Neuronal stem cell (in vitro differentiated cells): ENCODE measurements around the gene CCDC85C.

Experiments used
- DNase-seq: peaks from one replicate; pipeline ENCODE4 v3.0.0-alpha.2; 2013; ENCODE audit warnings: low spot score
- H2AFZ ChIP-seq: one replicate; pipeline ENCODE4 v1.6.1; 2013; ENCODE audit warnings: mild to moderate bottlenecking, low read length, inconsistent platforms
- H2AK5ac ChIP-seq: 2 replicates; pipeline ENCODE4 v1.6.1; 2013; ENCODE audit warnings: low read depth, mild to moderate bottlenecking, inconsistent platforms, low read length, moderate library complexity, mixed read lengths
- H2BK120ac ChIP-seq: 2 replicates; pipeline ENCODE4 v1.6.1; 2013; ENCODE audit warnings: low read depth, mild to moderate bottlenecking, inconsistent platforms, low read length, moderate library complexity, mixed read lengths
- H2BK12ac ChIP-seq: one replicate; pipeline ENCODE4 v1.6.1; 2013; ENCODE audit warnings: low read length, inconsistent platforms
- H2BK15ac ChIP-seq: 2 replicates; pipeline ENCODE4 v1.6.1; 2013; ENCODE audit warnings: mild to moderate bottlenecking, low read length, inconsistent platforms, mixed read lengths
- H2BK5ac ChIP-seq: one replicate; pipeline ENCODE4 v1.6.1; 2013; ENCODE audit warnings: inconsistent platforms, mild to moderate bottlenecking, low read length, moderate library complexity
- H3K14ac ChIP-seq: one replicate; pipeline ENCODE4 v1.6.1; 2013; ENCODE audit warnings: low read length, inconsistent platforms
- H3K18ac ChIP-seq: 2 replicates; pipeline ENCODE4 v1.6.1; 2013; ENCODE audit warnings: low read length, inconsistent platforms
- H3K23ac ChIP-seq: 2 replicates; pipeline ENCODE4 v1.6.1; 2013; ENCODE audit warnings: low read depth, mild to moderate bottlenecking, mixed read lengths, low read length, inconsistent platforms; ENCODE audit not compliant: poor library complexity
- H3K27ac ChIP-seq: replicated peaks from 3 replicates; pipeline ENCODE4 v1.5.1; 2013; ENCODE audit warnings: low read length, inconsistent platforms
- H3K27me3 ChIP-seq, 3 experiments: 2 replicates each; pipeline ENCODE4 v1.6.1; 2013; ENCODE audit warnings: low read length in 3 of 3, mild to moderate bottlenecking in 2 of 3, inconsistent platforms in 1 of 3, low read depth in 1 of 3, mixed read lengths in 1 of 3, moderate library complexity in 1 of 3; ENCODE audit not compliant: control insufficient read depth in 3 of 3, insufficient read depth in 3 of 3
- H3K36me3 ChIP-seq, 2 donors: replicated peaks in 1 of 2; 2 replicates each; pipeline ENCODE4 v1.6.1; 2013; ENCODE audit warnings: low read length in 2 of 2; ENCODE audit not compliant: control insufficient read depth in 2 of 2, insufficient read depth in 2 of 2
- H3K4ac ChIP-seq: 2 replicates; pipeline ENCODE4 v1.6.1; 2013; ENCODE audit warnings: inconsistent platforms, mild to moderate bottlenecking, low read length, moderate library complexity
- H3K4me1 ChIP-seq, 2 donors: 1 replicate in 1 of 2; 2 replicates in 1 of 2; pipeline ENCODE4 v1.6.1; 2013; ENCODE audit warnings: low read length in 2 of 2, low read depth in 1 of 2; ENCODE audit not compliant: control insufficient read depth in 2 of 2, insufficient read depth in 1 of 2
- H3K4me2 ChIP-seq: one replicate; pipeline ENCODE4 v1.6.1; 2013; ENCODE audit warnings: mild to moderate bottlenecking, low read length, inconsistent platforms; ENCODE audit not compliant: insufficient read depth, poor library complexity, severe bottlenecking
- H3K4me3 ChIP-seq, 2 donors: 2 replicates each; pipeline ENCODE4 v1.5.1; 2013; ENCODE audit warnings: low read length in 2 of 2, mild to moderate bottlenecking in 2 of 2, inconsistent platforms in 1 of 2, moderate library complexity in 1 of 2
- H3K79me1 ChIP-seq: one replicate; pipeline ENCODE4 v1.6.1; 2013; ENCODE audit warnings: low read depth, mild to moderate bottlenecking, inconsistent platforms, low read length, moderate library complexity
- H3K9ac ChIP-seq: one replicate; pipeline ENCODE4 v1.6.1; 2013; ENCODE audit warnings: mild to moderate bottlenecking, low read depth, low read length, inconsistent platforms; ENCODE audit not compliant: poor library complexity
- H3K9me3 ChIP-seq, 2 donors: replicated peaks in 1 of 2; 2 replicates each; pipeline versions ENCODE3 to v1.6.1; 2013; ENCODE audit warnings: low read length in 2 of 2, mild to moderate bottlenecking in 2 of 2, inconsistent platforms in 1 of 2, low read depth in 1 of 2, mixed read lengths in 1 of 2, moderate library complexity in 1 of 2; ENCODE audit not compliant: control insufficient read depth in 2 of 2, insufficient read depth in 1 of 2
- H4K8ac ChIP-seq: one replicate; pipeline ENCODE4 v1.6.1; 2013; ENCODE audit warnings: low read depth, mild to moderate bottlenecking, inconsistent platforms, low read length, moderate library complexity
- H4K91ac ChIP-seq: one replicate; pipeline ENCODE4 v1.6.1; 2013; ENCODE audit warnings: low read length, low read depth, mild to moderate bottlenecking, inconsistent platforms; ENCODE audit not compliant: poor library complexity
- WGBS, 2 donors: extraction: QIAGEN DNeasy Blood & Tissue Kit; methylation state at CpG; one replicate each; pipeline ENCODE4 v1.1.7; 2013; ENCODE audit warnings: missing lambda C conversion rate in 2 of 2, mixed read lengths in 1 of 2; ENCODE audit not compliant: insufficient read length in 2 of 2, insufficient replicate concordance in 1 of 2; ENCODE audit errors: extremely low coverage in 2 of 2; 5-methylcytosine and 5-hydroxymethylcytosine counted together

The CCDC85C gene

DNA sequence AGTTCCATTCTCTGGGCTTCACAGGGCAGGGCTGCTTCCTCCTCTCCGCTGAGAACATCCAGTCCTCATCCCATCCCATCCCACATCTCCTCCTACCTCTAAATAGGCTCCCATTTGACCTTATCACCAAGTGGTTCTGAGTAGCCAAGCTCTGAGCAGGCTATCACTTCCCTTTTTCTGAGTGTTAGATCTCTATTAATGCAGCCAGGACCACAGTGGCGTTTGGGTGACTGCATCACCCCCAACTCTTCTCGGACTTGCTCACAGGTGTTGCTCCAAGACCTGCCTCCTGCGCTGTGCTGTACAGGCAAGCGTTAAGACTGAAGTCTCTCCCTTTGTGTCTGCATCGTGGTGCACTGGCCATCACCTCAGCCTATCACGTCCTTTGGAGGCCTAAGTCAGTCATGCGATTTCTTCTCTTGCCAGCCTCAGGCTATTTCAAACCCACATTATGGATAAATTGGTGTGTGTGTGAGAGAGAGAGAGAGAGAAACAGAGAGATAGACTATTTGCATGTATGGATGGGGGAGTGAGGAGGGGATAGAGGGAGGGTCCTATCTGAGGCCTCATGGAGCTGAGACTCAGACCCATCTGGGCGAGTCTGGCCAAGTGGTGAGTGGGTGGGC is 28.5 kb upstream of the CCDC85C start:
- Histone ChIP-seq H2AFZ (no peak overlapping the region), H3K4me3 (no peak overlapping the region), H3K27ac (no peak overlapping the region), H3K14ac (no peak overlapping the region), H3K36me3 (no peaks in the 10 kb centered on the region), H3K27me3 (no peaks in the 10 kb centered on the region), H3K4me2 (no peak overlapping the region), H4K8ac (no peak overlapping the region), H2BK15ac (no peak overlapping the region), H3K9ac (no peak overlapping the region), H3K4me1 (peaks cover 8 to 21% of the 10 kb centered on the region in 2 donors), H2AK5ac (no peak overlapping the region), H3K4ac (no peak overlapping the region), H3K9me3 (no peaks in the 10 kb centered on the region), H3K79me1 (no peaks in the 10 kb centered on the region), H2BK12ac (no peak overlapping the region), H4K91ac (no peak overlapping the region), H2BK5ac (no peak overlapping the region), H2BK120ac (no peak overlapping the region), H3K18ac (no peak overlapping the region), H3K23ac (no peak overlapping the region)
- no CpG with 5 or more reads among the region's 9 CpGs for WGBS, 2 donors
- DNase-seq: no peak

DNA sequence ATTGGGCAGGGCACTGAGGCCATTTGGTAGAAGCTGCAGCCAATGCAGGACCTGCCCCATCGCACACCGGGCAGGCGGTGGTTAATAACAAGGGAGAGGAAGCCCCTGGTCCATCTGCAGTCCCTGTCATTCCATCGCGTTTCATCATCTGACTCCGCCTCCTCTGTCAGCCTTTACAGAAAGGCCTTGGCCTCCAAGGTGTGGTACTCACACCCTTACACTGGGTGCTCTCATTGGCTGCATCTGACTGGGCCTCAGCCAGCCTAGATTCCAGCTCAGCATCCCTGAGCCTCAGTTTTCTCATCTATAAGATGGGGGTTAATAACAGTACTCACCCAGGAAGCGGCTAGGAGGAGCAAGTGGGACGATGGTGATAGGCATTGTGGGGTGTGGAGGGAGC is 26.2 kb upstream of the CCDC85C start:
- Histone ChIP-seq H4K91ac (no peak overlapping the region), H3K4me2 (no peak overlapping the region), H3K79me1 (no peaks in the 10 kb centered on the region), H3K27ac (no peak overlapping the region), H2BK15ac (no peak overlapping the region), H2AK5ac (no peak overlapping the region), H3K36me3 (no peaks in the 10 kb centered on the region), H3K18ac (no peak overlapping the region), H2BK5ac (no peak overlapping the region), H3K23ac (no peak overlapping the region), H3K27me3 (no peaks in the 10 kb centered on the region), H4K8ac (no peak overlapping the region), H3K9me3 (no peaks in the 10 kb centered on the region), H3K9ac (no peak overlapping the region), H2BK120ac (no peak overlapping the region), H2AFZ (no peak overlapping the region), H3K4me1 (peaks cover 9 to 28% of the 10 kb centered on the region in 2 donors), H2BK12ac (no peak overlapping the region), H3K14ac (no peak overlapping the region), H3K4ac (no peak overlapping the region), H3K4me3 (no peak overlapping the region)
- no CpG with 5 or more reads among the region's 8 CpGs for WGBS, 2 donors
- DNase-seq: no peak

DNA sequence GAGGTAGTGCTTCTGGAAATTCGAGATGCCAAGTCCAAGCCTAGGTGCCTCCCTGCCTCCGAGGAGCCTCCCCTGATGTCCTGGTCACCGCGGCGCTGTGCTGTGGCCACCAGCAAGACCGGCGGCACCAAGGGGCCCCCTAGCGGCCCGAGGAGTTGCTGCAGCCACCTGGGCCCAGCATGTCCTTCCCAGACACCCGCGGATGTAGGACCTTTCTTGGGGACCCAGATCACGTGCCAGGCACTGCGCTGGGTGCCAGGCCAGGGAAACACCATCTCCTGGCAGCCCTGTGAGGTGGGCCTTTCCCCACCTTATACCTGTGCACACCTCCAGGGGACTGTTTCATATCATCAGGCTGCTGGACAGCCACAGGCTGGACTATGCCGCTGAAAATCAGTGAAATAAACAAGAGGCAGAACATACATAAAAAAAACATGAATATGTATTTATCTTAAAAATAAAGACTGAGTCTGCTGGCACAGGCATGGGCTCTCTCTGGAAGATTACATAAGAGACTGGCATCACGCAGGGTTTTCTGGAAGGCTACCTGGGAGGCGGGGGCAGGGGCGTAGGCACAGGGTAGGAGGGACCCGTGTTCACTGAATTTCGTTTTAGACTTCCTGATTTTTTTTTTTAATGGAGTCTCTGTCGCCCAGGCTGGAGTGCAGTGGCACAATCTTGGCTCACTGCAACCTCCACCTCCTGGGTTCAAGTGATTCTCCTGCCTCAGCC is 25.0 kb upstream of the CCDC85C start:
- no peak overlapping the region for H2BK5ac ChIP-seq
- H4K8ac ChIP-seq: no peak overlapping the region
- H3K4me2 ChIP-seq: no peak overlapping the region
- H2BK15ac ChIP-seq: peak overlapping the region; percentile 46
- peak overlapping the region; percentile 76 for H3K18ac ChIP-seq
- H2BK120ac ChIP-seq: no peak overlapping the region
- no peaks in the 10 kb centered on the region for H3K27me3 ChIP-seq
- H3K79me1 ChIP-seq: no peaks in the 10 kb centered on the region
- peak; percentile 63 for DNase-seq
- no peaks in the 10 kb centered on the region for H3K36me3 ChIP-seq
- H2AK5ac ChIP-seq: peak overlapping the region; percentile 48
- H3K9me3 ChIP-seq: no peaks in the 10 kb centered on the region
- peaks cover 9 to 23% of the 10 kb centered on the region in 2 donors for H3K4me1 ChIP-seq
- H2BK12ac ChIP-seq: no peak overlapping the region
- no peak overlapping the region for H3K27ac ChIP-seq
- no peak overlapping the region for H4K91ac ChIP-seq
- peak overlapping the region; percentile 50 for H3K9ac ChIP-seq
- no CpG with 5 or more reads among the region's 20 CpGs for WGBS, 2 donors
- peak overlapping the region; percentile 19 for H3K23ac ChIP-seq
- H3K4ac ChIP-seq: no peak overlapping the region
- peak overlapping the region; percentile 65 for H2AFZ ChIP-seq
- no peak overlapping the region for H3K4me3 ChIP-seq
- no peak overlapping the region for H3K14ac ChIP-seq

DNA sequence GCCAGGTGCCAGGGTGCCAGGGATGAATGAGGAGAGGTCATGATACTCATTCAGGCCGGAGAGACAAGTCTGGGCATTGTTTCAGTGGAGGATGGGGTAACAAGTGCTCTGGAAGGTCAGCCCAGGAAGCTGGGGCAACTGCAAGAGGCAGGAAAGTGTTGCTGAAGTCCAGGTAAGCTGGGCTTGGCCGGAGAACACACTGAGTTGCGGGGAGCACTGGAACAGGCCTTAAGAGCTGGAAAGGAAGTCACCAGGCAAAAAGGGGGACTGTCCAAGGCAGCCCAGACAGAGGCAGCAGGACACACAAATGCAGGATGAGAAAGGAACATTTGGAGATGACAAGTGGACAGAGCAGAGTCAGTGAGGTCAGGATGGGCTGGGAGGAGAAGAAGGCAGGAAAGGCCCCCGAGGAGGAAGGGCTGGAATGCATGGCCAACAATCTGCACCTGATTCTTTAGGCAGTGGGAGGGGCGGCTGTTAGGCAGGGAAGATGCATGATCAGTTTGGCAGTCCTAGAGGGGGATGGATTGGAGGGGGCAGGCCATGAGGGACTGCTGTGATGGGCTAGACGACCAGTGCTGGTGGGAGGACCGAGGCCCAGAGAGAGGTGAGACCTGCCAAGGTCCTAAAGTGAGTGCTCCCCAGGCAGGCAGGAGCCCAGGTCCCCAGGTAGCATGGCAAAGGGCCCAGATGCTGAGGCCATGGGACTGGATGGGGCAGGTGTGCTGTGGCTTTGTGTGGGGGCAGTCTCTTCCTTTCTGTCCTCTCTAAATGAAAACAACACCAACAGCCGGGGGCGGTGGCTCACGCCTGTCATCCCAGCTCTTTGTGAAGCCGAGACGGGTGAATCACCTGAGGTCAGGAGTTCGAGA is 23.7 kb upstream of the CCDC85C start:
- Histone ChIP-seq H3K4me3 (no peak overlapping the region), H3K9ac (peak overlapping the region; percentile 53), H3K18ac (peak overlapping the region; percentile 85), H2AK5ac (peak overlapping the region; percentile 91), H3K4me2 (no peak overlapping the region), H3K36me3 (no peaks in the 10 kb centered on the region), H3K79me1 (no peaks in the 10 kb centered on the region), H3K23ac (peak overlapping the region; percentile 26), H2BK5ac (no peak overlapping the region), H4K8ac (no peak overlapping the region), H3K9me3 (no peaks in the 10 kb centered on the region), H3K14ac (no peak overlapping the region), H4K91ac (peak overlapping the region; percentile 38), H2BK12ac (no peak overlapping the region), H2BK120ac (no peak overlapping the region), H3K4ac (peak overlapping the region; percentile 17), H2BK15ac (peak overlapping the region; percentile 8), H3K27me3 (no peaks in the 10 kb centered on the region), H3K4me1 (peaks cover 7 to 16% of the 10 kb centered on the region in 2 donors), H3K27ac (no peak overlapping the region), H2AFZ (no peak overlapping the region)
- WGBS, 2 donors: no CpG with 5 or more reads among the region's 13 CpGs
- no peak for DNase-seq
